A673 (cell line): ENCODE data around the gene XYLT1. TPM values are rescaled to one million over a fixed set of nuclear protein-coding genes. Genes with fewer than 3 reads are reported as not detected.

Experiments used
- BruUV-seq: library from RNA; stranded (reverse); fragments of 400-500 nt; replicated peaks from 2 replicates; lab custom pipeline; 2021; lab: Mats Ljungman, UMichigan
- CTCF ChIA-PET: fragments of 300-600 bp; sonication (Branson Sonifier 250); formaldehyde crosslinking; loops from one replicate; lab custom pipeline; 2022; ENCODE audit warnings: antibody characterized with exemption; lab: Charles Lee
- POLR2A ChIA-PET: fragments of 300-600 bp; sonication (Branson Sonifier 250); formaldehyde crosslinking; loops from one replicate; lab custom pipeline; 2022; ENCODE audit warnings: antibody characterized with exemption; ENCODE audit not compliant: low non-redundant PET; lab: Charles Lee
- DNase-seq: peaks from one replicate; pipeline ENCODE4 v3.0.0-alpha.2; 2015; ENCODE audit warnings: low spot score
- H3K27ac ChIP-seq: fragments of 200-600 bp; sonication (generic); 2 replicates; pipeline ENCODE4 v1.5.1; 2016; ENCODE audit warnings: mixed run types, low read depth, mild to moderate bottlenecking, mixed read lengths, antibody characterized with exemption, low read length; ENCODE audit not compliant: poor library complexity, severe bottlenecking
- H3K27me3 ChIP-seq: fragments of 200-600 bp; sonication (generic); replicated peaks from 2 replicates; pipeline ENCODE4 v1.6.1; 2017; ENCODE audit warnings: mixed run types, low read depth, mild to moderate bottlenecking, mixed read lengths, antibody characterized with exemption, low read length; ENCODE audit not compliant: insufficient read depth, poor library complexity
- H3K36me3 ChIP-seq: fragments of 200-600 bp; sonication (generic); 2 replicates; pipeline ENCODE4 v1.6.1; 2016; ENCODE audit warnings: mixed run types, mild to moderate bottlenecking, mixed read lengths, antibody characterized with exemption, low read length; ENCODE audit not compliant: insufficient read depth, poor library complexity, severe bottlenecking
- H3K4me1 ChIP-seq: fragments of 200-600 bp; sonication (generic); 2 replicates; pipeline ENCODE4 v1.6.1; 2017; ENCODE audit warnings: mixed run types, mild to moderate bottlenecking, mixed read lengths, antibody characterized with exemption, low read length; ENCODE audit not compliant: insufficient read depth, poor library complexity, severe bottlenecking
- H3K4me3 ChIP-seq: fragments of 200-600 bp; sonication (generic); 2 replicates; pipeline ENCODE4 v1.5.1; 2016; ENCODE audit warnings: low read depth, mixed run types, mild to moderate bottlenecking, mixed read lengths, low read length; ENCODE audit not compliant: poor library complexity, severe bottlenecking
- H3K9me3 ChIP-seq: fragments of 200-600 bp; sonication (generic); 2 replicates; pipeline ENCODE4 v1.6.1; 2016; ENCODE audit warnings: mixed run types, low read depth, mild to moderate bottlenecking, mixed read lengths, antibody characterized with exemption, low read length; ENCODE audit not compliant: poor library complexity, severe bottlenecking
- EZH2 ChIP-seq: fragments of 200-600 bp; sonication (generic); IDR thresholded peaks from 2 replicates; pipeline ENCODE4 v1.6.1; 2017; ENCODE audit warnings: borderline replicate concordance, low read depth, mild to moderate bottlenecking, mixed read lengths, antibody characterized with exemption, low read length; ENCODE audit not compliant: poor library complexity, severe bottlenecking
- intact Hi-C: fragments of 100-400 bp; cut with micrococcal nuclease; formaldehyde crosslinking; loops from one replicate; pipeline ENCODE4 v1.10.0; 2022; ENCODE audit not compliant: unreplicated experiment
- total RNA-seq: library from RNA; stranded (reverse); gene quantifications from 2 replicates; pipeline ENCODE4 v1.2.3, GENCODE V29; 2021
- TF ChIP-seq, protein P1 (sequence below): fragments of 300-800, 200-600 bp; sonication (generic); conservative IDR thresholded peaks from 2 replicates; pipeline ENCODE4 v1.5.1; 2017; ENCODE audit warnings: low read depth, mild to moderate bottlenecking, antibody characterized with exemption, low read length, moderate library complexity, mixed read lengths

Gene XYLT1
- total RNA-seq, 1 experiment from 2014 or later, result 0.64 TPM

DNA sequence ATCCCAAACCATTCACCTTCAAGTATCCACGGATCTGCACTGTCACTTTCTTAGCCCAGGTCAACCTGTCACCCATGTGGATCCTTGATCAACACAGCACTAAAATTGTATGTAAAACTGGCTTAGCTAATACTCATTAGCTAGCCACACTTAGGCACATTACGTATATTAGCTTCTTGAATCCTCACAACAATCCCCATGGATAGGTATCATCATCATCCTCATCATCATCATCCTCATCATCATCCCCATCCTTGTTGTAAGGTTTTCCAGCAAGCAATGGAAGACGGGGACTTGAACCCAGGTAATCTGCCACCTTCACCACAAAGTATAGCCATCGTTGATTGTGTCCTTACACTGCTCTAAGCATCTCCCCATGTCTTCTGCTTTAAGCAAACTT lies 184.3 kb downstream of the XYLT1 start:
- Histone ChIP-seq H3K27ac (no peak overlapping the region), H3K4me1 (no peaks in the 10 kb centered on the region), H3K9me3 (no peaks in the 10 kb centered on the region), H3K36me3 (no peaks in the 10 kb centered on the region), H3K4me3 (no peak overlapping the region), H3K27me3 (no peaks in the 10 kb centered on the region)
- CTCF ChIA-PET, result no interaction called here
- POLR2A ChIA-PET, result no interaction called here
- no peak for DNase-seq
- intact Hi-C loops, result loop anchor here (10.0 kb wide), 1 partner anchor 178 kb away; no protein-coding TSS in a partner anchor
- no peak for TF ChIP-seq EZH2
- TF ChIP-seq, protein P1, sequence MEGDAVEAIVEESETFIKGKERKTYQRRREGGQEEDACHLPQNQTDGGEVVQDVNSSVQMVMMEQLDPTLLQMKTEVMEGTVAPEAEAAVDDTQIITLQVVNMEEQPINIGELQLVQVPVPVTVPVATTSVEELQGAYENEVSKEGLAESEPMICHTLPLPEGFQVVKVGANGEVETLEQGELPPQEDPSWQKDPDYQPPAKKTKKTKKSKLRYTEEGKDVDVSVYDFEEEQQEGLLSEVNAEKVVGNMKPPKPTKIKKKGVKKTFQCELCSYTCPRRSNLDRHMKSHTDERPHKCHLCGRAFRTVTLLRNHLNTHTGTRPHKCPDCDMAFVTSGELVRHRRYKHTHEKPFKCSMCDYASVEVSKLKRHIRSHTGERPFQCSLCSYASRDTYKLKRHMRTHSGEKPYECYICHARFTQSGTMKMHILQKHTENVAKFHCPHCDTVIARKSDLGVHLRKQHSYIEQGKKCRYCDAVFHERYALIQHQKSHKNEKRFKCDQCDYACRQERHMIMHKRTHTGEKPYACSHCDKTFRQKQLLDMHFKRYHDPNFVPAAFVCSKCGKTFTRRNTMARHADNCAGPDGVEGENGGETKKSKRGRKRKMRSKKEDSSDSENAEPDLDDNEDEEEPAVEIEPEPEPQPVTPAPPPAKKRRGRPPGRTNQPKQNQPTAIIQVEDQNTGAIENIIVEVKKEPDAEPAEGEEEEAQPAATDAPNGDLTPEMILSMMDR, result no peak
- BruUV-seq, result no TSS peak

DNA sequence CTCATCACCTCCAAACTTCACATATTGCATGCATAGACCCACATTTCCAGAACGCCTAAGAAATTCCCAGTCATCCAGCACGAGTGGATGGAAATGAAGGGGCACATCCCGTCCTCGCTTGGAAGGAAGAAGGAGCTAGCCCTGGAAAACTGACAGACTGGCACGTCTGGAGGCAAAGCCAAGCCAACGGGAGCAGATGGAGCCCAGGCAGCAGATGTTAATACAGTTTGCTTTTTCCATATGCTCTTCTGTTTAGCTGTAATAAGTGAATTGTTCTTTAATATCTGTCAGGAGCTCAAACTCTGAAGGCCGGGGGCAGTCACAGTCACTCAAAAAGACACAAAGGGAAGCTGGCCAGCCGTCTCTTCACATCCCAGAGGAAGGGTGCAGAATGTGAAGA lies 187.7 kb downstream of the XYLT1 start:
- H3K4me1 ChIP-seq, result no peaks in the 10 kb centered on the region
- no peaks in the 10 kb centered on the region for H3K36me3 ChIP-seq
- intact Hi-C loops, result loop anchor here (10.0 kb wide), 1 partner anchor 182 kb away; no protein-coding TSS in a partner anchor
- H3K4me3 ChIP-seq, result no peak overlapping the region
- H3K9me3 ChIP-seq, result no peaks in the 10 kb centered on the region
- no TSS peak for BruUV-seq
- H3K27ac ChIP-seq, result no peak overlapping the region
- DNase-seq, result no peak
- no peaks in the 10 kb centered on the region for H3K27me3 ChIP-seq
- TF ChIP-seq, protein P1, result no peak
- TF ChIP-seq EZH2, result no peak
- ChIA-PET CTCF (no interaction called here), POLR2A (no interaction called here)

DNA sequence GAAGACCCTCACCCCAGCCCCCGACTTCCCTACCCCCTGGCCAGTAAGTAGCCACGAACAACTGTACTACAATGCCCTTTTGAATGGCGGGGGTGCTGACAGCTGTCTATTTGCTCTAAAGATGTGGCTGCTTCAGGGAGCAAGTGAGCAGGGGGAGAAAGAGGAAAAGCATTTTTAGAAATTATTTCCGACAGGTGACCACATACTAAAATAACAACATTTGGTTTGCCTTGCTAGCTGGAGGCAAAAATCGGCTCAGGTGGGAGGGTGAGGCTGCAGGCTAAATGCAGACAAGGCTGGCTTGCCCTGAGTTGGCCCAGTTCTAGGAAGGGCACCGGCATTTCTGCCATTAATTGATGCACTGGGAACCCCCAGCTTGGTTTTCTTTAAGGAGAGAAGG lies 188.5 kb downstream of the XYLT1 start:
- POLR2A ChIA-PET, result no interaction called here
- H3K4me3 ChIP-seq, result no peak overlapping the region
- H3K9me3 ChIP-seq, result no peaks in the 10 kb centered on the region
- H3K4me1 ChIP-seq, result no peaks in the 10 kb centered on the region
- BruUV-seq, result no TSS peak
- no peak for TF ChIP-seq EZH2
- TF ChIP-seq, protein P1, result no peak
- H3K27me3 ChIP-seq, result no peaks in the 10 kb centered on the region
- intact Hi-C loops, result loop anchor here (10.0 kb wide), 1 partner anchor 183 kb away; no protein-coding TSS in a partner anchor
- H3K36me3 ChIP-seq, result no peaks in the 10 kb centered on the region
- DNase-seq, result no peak
- H3K27ac ChIP-seq, result no peak overlapping the region
- CTCF ChIA-PET, result no interaction called here
